HCT116 (cell line): ENCODE data around the gene TEDC2. TPM values are rescaled to one million over a fixed set of nuclear protein-coding genes. Genes with fewer than 3 reads are reported as not detected.

Experiments used
- ATAC-seq: fragments of 200-7000 bp; cut with Tn5 transposase; 2 replicates; pipeline ENCODE4 v1.9.1; 2020; ENCODE audit warnings: mild to moderate bottlenecking, moderate library complexity
- BruUV-seq: library from RNA; stranded (reverse); fragments of 400-500 nt; replicated peaks from 2 replicates; lab custom pipeline; 2021; lab: Mats Ljungman, UMichigan
- CTCF ChIA-PET: fragments of 300-600 bp; sonication (Branson Sonifier 250); formaldehyde crosslinking; loops from one replicate; lab custom pipeline; 2021; ENCODE audit warnings: antibody characterized with exemption; lab: Charles Lee
- POLR2A ChIA-PET: fragments of 300-600, 350-600 bp; sonication (Branson Sonifier 250); formaldehyde crosslinking; loops from one replicate; lab custom pipeline; 2021; ENCODE audit warnings: antibody characterized with exemption; lab: Charles Lee
- RAD21 ChIA-PET, 2 experiments: fragments of 300-600 bp; sonication (Branson Sonifier 250); formaldehyde crosslinking; loops; one replicate each; lab custom pipeline; 2023; ENCODE audit warnings: low total read pairs in 2 of 2; ENCODE audit not compliant: uncharacterized antibody in 2 of 2, unreplicated experiment in 2 of 2, low non-redundant PET in 1 of 2; lab: Charles Lee
- DNase-seq: peaks from one replicate; pipeline ENCODE4 v3.0.0-alpha.2; 2010; ENCODE audit warnings: low read depth, low spot score
- H2AFZ ChIP-seq: fragments of 200-600 bp; shearing (Covaris generic), sonication (generic); 2 replicates; pipeline ENCODE4 v1.6.1; 2017; ENCODE audit warnings: low read depth, mixed run types, mixed read lengths, antibody characterized with exemption, low read length; ENCODE audit not compliant: poor library complexity, severe bottlenecking
- H3K27ac ChIP-seq: 2 replicates; pipeline ENCODE4 v1.5.1; 2012; ENCODE audit warnings: low read depth, low read length
- H3K27me3 ChIP-seq: fragments of 200-600 bp; sonication (generic); 2 replicates; pipeline ENCODE4 v1.6.1; 2016; ENCODE audit warnings: mixed run types, low read length, mixed read lengths; ENCODE audit not compliant: insufficient read depth
- H3K36me3 ChIP-seq, 2 experiments: fragments of 200-500 bp in 1 of 2; fragments of 200-600 bp in 1 of 2; sonication (Bioruptor generic) in 1 of 2; sonication (generic) in 1 of 2; 2 replicates each; pipeline versions ENCODE4 v1.5.1 to v1.6.1; 2014 to 2016; ENCODE audit warnings: low read length in 2 of 2, inconsistent platforms in 1 of 2, mixed read lengths in 1 of 2, mixed run types in 1 of 2; ENCODE audit not compliant: insufficient read depth in 2 of 2, control insufficient read depth in 1 of 2
- H3K4me1 ChIP-seq, 2 experiments: fragments of 200-600 bp in 1 of 2; sonication (generic) in 1 of 2; 2 replicates each; pipeline versions ENCODE4 v1.5.1 to v1.6.1; 2012 to 2017; ENCODE audit warnings: low read length in 2 of 2, inconsistent platforms in 1 of 2, mild to moderate bottlenecking in 1 of 2, mixed read lengths in 1 of 2, mixed run types in 1 of 2, moderate library complexity in 1 of 2; ENCODE audit not compliant: insufficient read depth in 2 of 2, control insufficient read depth in 1 of 2
- H3K4me2 ChIP-seq: fragments of 200-600 bp; sonication (generic); 2 replicates; pipeline ENCODE4 v1.6.1; 2017; ENCODE audit warnings: mixed run types, low read length, mixed read lengths
- H3K4me3 ChIP-seq, 2 experiments: fragments of 200-600 bp in 1 of 2; sonication (generic) in 1 of 2; replicated peaks in 1 of 2; 2 replicates each; pipeline ENCODE4 v1.5.1; 2011 to 2016; ENCODE audit warnings: low read length in 2 of 2, control low read depth in 1 of 2, low read depth in 1 of 2, mild to moderate bottlenecking in 1 of 2, mixed read lengths in 1 of 2, mixed run types in 1 of 2
- H3K79me2 ChIP-seq: fragments of 200-600 bp; sonication (generic); 2 replicates; pipeline ENCODE4 v1.6.1; 2017; ENCODE audit warnings: mild to moderate bottlenecking, mixed run types, low read length, moderate library complexity, mixed read lengths; ENCODE audit not compliant: insufficient read depth
- H3K9ac ChIP-seq: fragments of 200-600 bp; sonication (generic); 2 replicates; pipeline ENCODE4 v1.6.1; 2016; ENCODE audit warnings: low read length, mixed read lengths
- H3K9me2 ChIP-seq: fragments of 200-600 bp; sonication (generic), shearing (Covaris generic); 2 replicates; pipeline ENCODE4 v1.6.1; 2017; ENCODE audit warnings: mixed run types, mild to moderate bottlenecking, moderate library complexity; ENCODE audit not compliant: insufficient read depth
- H3K9me3 ChIP-seq, 2 experiments: fragments of 200-500 bp in 1 of 2; fragments of 200-600 bp in 1 of 2; sonication (Bioruptor generic) in 1 of 2; sonication (generic) in 1 of 2; 2 replicates each; pipeline ENCODE4 v1.6.1; 2014 to 2017; ENCODE audit warnings: low read length in 2 of 2, mixed read lengths in 2 of 2, inconsistent platforms in 1 of 2, low read depth in 1 of 2, mild to moderate bottlenecking in 1 of 2, mixed run types in 1 of 2, moderate library complexity in 1 of 2; ENCODE audit not compliant: control insufficient read depth in 1 of 2, insufficient read depth in 1 of 2
- H4K20me1 ChIP-seq: fragments of 200-600 bp; sonication (generic), shearing (Covaris generic); 2 replicates; pipeline ENCODE4 v1.6.1; 2017; ENCODE audit warnings: mixed run types, mild to moderate bottlenecking, moderate library complexity; ENCODE audit not compliant: insufficient read depth
- CBX3 ChIP-seq: IDR thresholded peaks from 2 replicates; pipeline ENCODE4 v1.6.1; 2012; ENCODE audit warnings: low read depth
- FOSL1 ChIP-seq: IDR thresholded peaks from 2 replicates; pipeline ENCODE4 v1.6.1; 2012; ENCODE audit warnings: low read depth
- MAX ChIP-seq: IDR thresholded peaks from 2 replicates; pipeline ENCODE4 v1.6.1; 2012
- ZFX ChIP-seq: fragments of 450-650 bp; IDR thresholded peaks from 2 replicates; pipeline ENCODE4 v1.6.1; 2017
- intact Hi-C: fragments of 100-400 bp; cut with micrococcal nuclease; formaldehyde crosslinking; loops from 2 replicates; pipeline ENCODE4 v1.10.0; 2022
- total RNA-seq: library from RNA; stranded (reverse); gene quantifications from one replicate; pipeline ENCODE4 v1.2.1, GENCODE V29; 2021; ENCODE audit not compliant: unreplicated experiment

Gene TEDC2
- total RNA-seq, 1 experiment from 2014 or later: 26.5 TPM

- no peak for TF ChIP-seq MAX
- TF ChIP-seq FOSL1: no peak
- TF ChIP-seq CBX3: no peak
- TF ChIP-seq ZFX: peak; percentile 59; the same call in 1 of the 2 replicates
- TF ChIP-seq, all 23 proteins: peak for 4
These were observed 7.8 kb downstream of the TEDC2 start (continued) for GRCh38 chr16:2467528-2468232.

GRCh38 chr16:2468233-2468724 lies 8.4 kb downstream of the TEDC2 start:
- no peaks in the 10 kb centered on the region for H3K9me2 ChIP-seq
- CTCF ChIA-PET: no interaction called here
- no peaks in the 10 kb centered on the region for H3K9me3 ChIP-seq
- no peaks in the 10 kb centered on the region for H4K20me1 ChIP-seq
- ATAC-seq (peak; percentile 18), DNase-seq (no peak)
- H3K27ac ChIP-seq: peak overlapping the region; percentile 81; the same call in 1 of the 2 replicates
- BruUV-seq: no TSS peak
- peaks cover 28 to 52% of the 10 kb centered on the region in 2 experiments for H3K4me1 ChIP-seq
- RAD21 ChIA-PET: interaction anchor here in 1 of 2 experiments (0.7 kb wide), 1 partner anchor 9 kb away, joined by 5 read pairs; no protein-coding TSS in a partner anchor
- intact Hi-C loops: no loop called here
- TF ChIP-seq FOSL1: no peak
- TF ChIP-seq ZFX: peak; percentile 44; the same call in 1 of the 2 replicates
- H3K79me2 ChIP-seq: no peaks in the 10 kb centered on the region
- peak overlapping the region; percentile 83 for H3K9ac ChIP-seq
- H3K4me3 ChIP-seq: peak overlapping the region; percentile 39 to 61
- H3K27me3 ChIP-seq: no peaks in the 10 kb centered on the region
- H3K36me3 ChIP-seq: no peaks in the 10 kb centered on the region
- peak overlapping the region; percentile 95 for H3K4me2 ChIP-seq
- POLR2A ChIA-PET: interaction anchor here (0.7 to 2.1 kb wide), 2 partner anchors 9 to 390 kb away, joined by 5 to 9 read pairs; partner anchors contain the start of genes PRSS22 and TEDC2
- no peak overlapping the region for H2AFZ ChIP-seq
